Motor neuron (in vitro differentiated cells): ENCODE measurements around the gene PI16. TPM values are rescaled to one million over a fixed set of nuclear protein-coding genes. Genes with fewer than 3 reads are reported as not detected.

Source experiments
- ATAC-seq, 8 experiments: fragments of 200-7000 bp; cut with Tn5 transposase; replicated peaks in 6 of 8; 2 replicates each; pipeline ENCODE4 v1.8.0; 2021; ENCODE audit warnings: mild to moderate bottlenecking in 8 of 8, moderate library complexity in 8 of 8
- H3K27ac ChIP-seq, 2 donors: fragments of 250-450 bp; sonication (Bioruptor Pico); 2 replicates each; pipeline ENCODE4 v1.9.0; 2021; ENCODE audit warnings: antibody characterized with exemption in 2 of 2, mild to moderate bottlenecking in 2 of 2, moderate library complexity in 1 of 2
- H3K4me1 ChIP-seq, 2 donors: fragments of 250-450 bp; sonication (Bioruptor Pico); replicated peaks in 1 of 2; 2 replicates each; pipeline ENCODE4 v1.6.1; 2021; ENCODE audit warnings: antibody characterized with exemption in 2 of 2, mild to moderate bottlenecking in 2 of 2, moderate library complexity in 1 of 2
- H3K4me3 ChIP-seq, 5 donors: fragments of 250-450 bp; sonication (Bioruptor Pico); 2 replicates each; pipeline ENCODE4 v1.9.0; 2021; ENCODE audit warnings: antibody characterized with exemption in 5 of 5, mild to moderate bottlenecking in 5 of 5, moderate library complexity in 4 of 5
- WGBS, 10 experiments: fragments of 450-650 bp; shearing (Covaris generic); methylation state at CpG; one replicate each; pipeline ENCODE4 v1.0.0; 2022; 5-methylcytosine and 5-hydroxymethylcytosine counted together
- in situ Hi-C, 9 experiments: fragments of 400-800 bp; cut with MboI; loops; one replicate each; pipeline ENCODE4 v1.15.0; 2021; ENCODE audit warnings: low sequenced_read_pairs in 9 of 9, low pct_unique_long_range_greater_than_20kb in 2 of 9; ENCODE audit not compliant: unreplicated experiment in 9 of 9
- total RNA-seq, 8 experiments: library from RNA; unstranded; fragments of 300-600 nt; gene quantifications; 2 replicates each; pipeline versions ENCODE4 v1.2.3 to v1.2.4, GENCODE V29; 2022

The PI16 gene
- total RNA-seq, 8 experiments from 2014 or later, result 0.09 to 3.4 (median 0.30) TPM; not detected in 2

DNA sequence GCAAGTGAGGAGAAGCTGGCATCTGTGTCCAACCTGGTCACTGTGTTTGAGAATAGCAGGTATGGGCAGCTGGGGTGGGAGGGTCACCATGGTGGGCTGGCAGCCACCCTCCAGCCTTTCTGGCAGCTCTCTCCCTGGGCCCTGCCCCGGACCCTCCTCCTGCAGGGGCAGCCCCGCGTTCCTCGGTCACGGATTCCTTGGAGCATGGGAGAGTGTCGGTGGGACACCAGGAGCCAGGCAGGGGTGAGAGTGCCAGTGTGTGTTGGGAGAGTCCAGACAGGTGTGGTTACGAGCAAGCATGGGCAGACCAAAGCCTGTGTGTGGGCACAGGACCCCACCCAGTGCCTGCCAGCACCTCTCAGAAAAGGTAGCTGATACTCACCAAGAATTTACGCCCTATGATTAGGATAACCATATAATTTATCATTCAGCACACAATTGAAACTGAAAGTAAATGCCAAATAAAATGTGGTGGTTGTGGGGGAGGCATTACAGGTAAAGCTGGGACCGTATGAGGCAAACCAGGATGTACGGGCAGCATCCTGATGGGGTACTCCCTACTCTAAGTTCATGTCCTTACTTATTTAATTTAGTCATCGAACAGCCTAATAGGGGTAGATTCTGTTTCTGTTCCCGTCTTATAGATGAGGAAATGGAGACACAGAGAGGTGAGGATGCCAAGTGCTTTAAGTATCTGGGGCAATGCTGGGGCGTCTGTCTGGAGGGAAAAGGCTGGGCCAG is 51.5 kb downstream of the PI16 start:
- no peak for ATAC-seq
- Histone ChIP-seq H3K27ac (no peak overlapping the region), H3K4me1 (no peaks in the 10 kb centered on the region), H3K4me3 (no peak overlapping the region)
- in situ Hi-C loops, result loop anchor here in 4 of 9 experiments (25.0 kb wide), 2 partner anchors 119 to 244 kb away; partner anchors contain the start of gene C6orf89 (in 3 of the 4)
- WGBS, 10 experiments, result 60 to 100% (median 86%) methylated on average over 1 to 8 of the region's 13 CpGs; no CpG with 5 or more reads in 3 of the 10 experiments

DNA sequence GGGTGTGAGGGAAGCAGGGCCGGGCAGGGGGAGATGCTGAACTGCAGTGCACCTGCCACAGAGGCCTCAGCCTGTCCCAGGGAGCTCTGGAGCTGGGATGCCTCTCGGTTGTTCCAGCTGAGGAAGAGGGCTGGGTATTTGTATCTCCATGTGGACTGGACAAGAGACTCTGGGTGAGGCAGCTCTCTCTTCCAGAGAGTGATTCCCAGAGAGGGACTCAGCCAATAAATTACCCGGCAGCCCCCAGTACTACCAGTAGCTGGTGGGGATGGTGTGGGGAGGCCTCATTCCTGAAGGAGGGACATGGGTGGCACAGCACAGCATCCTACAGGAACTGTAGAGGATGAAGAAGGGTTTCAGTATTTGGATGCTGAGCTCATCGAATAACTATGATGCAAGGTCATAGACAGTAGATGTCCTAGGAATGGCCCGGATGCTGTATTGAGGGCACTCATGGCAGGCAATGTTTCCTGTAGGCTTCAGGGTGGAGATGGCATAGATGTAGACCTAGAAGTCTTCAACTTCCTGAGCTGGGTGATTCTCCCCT is 52.3 kb downstream of the PI16 start:
- in situ Hi-C loops, result loop anchor here in 4 of 9 experiments (25.0 kb wide), 2 partner anchors 120 to 245 kb away; partner anchors contain the start of gene C6orf89 (in 3 of the 4)
- WGBS, 10 experiments, result 67 to 100% (median 81%) methylated on average over 1 to 4 of the region's 5 CpGs; no CpG with 5 or more reads in 5 of the 10 experiments
- H3K4me3 ChIP-seq, result no peak overlapping the region
- H3K27ac ChIP-seq, result no peak overlapping the region
- H3K4me1 ChIP-seq, result no peaks in the 10 kb centered on the region
- peak in 1 of 8 experiments; percentile 40 for ATAC-seq

- no peak overlapping the region for H3K4me3 ChIP-seq
- WGBS, 10 experiments, result 40 to 100% (median 73%) methylated on average over 1 to 4 of the region's 12 CpGs; no CpG with 5 or more reads in 3 of the 10 experiments
- no peak overlapping the region for H3K27ac ChIP-seq
- H3K4me1 ChIP-seq, result no peaks in the 10 kb centered on the region
- in situ Hi-C loops, result loop anchor here in 4 of 9 experiments (25.0 kb wide), 2 partner anchors 120 to 245 kb away; partner anchors contain the start of gene C6orf89 (in 3 of the 4)
- ATAC-seq, result no peak
Observed at GRCh38 chr6:37007340-37008043, 53.0 kb downstream of the PI16 start.

GRCh38 chr6:37008484-37009465 is 54.2 kb downstream of the PI16 start:
- WGBS, 10 experiments, result 40 to 97% (median 80%) methylated on average over 1 to 5 of the region's 15 CpGs; no CpG with 5 or more reads in 4 of the 10 experiments
- in situ Hi-C loops, result loop anchor here in 4 of 9 experiments (25.0 kb wide), 2 partner anchors 121 to 246 kb away; partner anchors contain the start of gene C6orf89 (in 3 of the 4)
- ATAC-seq, result no peak
- Histone ChIP-seq H3K4me3 (no peak overlapping the region), H3K4me1 (no peaks in the 10 kb centered on the region), H3K27ac (no peak overlapping the region)

DNA sequence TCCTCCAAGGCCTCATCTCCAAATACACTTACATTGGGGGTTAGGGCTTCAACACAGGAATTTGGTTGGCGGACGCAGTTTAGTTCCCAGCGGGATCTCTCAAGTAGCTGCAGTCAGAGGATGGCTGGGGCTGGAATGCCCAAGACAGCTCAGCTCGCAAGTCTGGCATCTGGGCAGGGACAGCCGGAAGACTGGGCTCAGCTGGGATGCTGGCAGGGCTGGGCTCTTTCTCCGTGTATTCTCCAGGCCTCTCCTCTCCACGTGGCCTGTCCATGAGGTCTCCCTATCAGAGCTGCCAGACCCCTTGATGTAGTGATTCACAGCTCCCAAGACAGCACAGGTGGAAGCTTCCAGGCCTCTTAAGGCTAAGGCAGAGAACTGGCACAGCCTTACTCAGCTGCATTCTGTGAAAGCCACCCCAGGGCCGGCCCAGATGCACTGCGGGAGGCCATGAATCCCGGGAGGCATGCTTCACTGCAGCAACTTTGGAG is 55.9 kb downstream of the PI16 start:
- Histone ChIP-seq H3K27ac (no peak overlapping the region), H3K4me1 (no peaks in the 10 kb centered on the region), H3K4me3 (no peak overlapping the region)
- in situ Hi-C loops, result loop anchor here in 4 of 9 experiments (25.0 kb wide), 2 partner anchors 123 to 248 kb away; partner anchors contain the start of gene C6orf89 (in 3 of the 4)
- ATAC-seq, result no peak
- 33 to 100% (median 80%) methylated on average over 1 to 2 of the region's 10 CpGs; no CpG with 5 or more reads in 3 of the 10 experiments for WGBS, 10 experiments

DNA sequence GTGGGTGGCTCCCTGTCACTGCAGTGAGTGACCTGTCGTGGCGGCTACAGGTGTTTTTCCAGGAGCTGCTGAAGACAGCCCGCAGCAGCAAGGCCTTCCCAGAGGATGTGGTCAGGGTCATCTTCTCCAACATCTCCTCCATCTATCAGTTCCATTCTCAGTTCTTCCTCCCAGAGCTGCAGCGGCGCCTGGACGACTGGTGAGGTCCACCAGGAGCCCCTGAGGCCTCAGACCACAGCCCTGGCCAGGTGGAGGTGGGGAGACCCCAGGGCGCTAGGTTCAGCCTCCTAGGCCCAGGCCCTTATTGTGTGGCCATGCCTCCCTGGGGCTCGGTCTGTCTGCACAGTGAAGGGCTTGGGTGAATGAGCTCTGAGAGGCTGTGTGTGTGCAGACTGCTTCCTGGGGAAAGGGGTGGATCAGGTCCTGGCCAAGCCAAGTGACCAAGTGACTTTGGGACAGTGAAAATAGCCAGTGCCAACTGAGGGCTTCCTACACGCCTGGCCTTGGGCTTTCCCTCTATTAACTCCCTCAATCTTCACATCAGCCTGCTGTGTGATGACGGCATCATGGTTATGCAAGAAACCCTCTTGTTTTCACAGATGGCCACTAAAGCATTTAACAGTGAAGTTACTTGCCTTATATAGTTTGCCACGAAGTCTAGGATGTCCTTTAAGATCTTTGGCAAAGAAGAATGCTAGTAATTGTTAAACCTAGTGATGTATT is 57.3 kb downstream of the PI16 start:
- no peak overlapping the region for H3K27ac ChIP-seq
- ATAC-seq, result peak in 2 of 8 experiments; percentile 12 to 63
- no peak overlapping the region for H3K4me3 ChIP-seq
- in situ Hi-C loops, result loop anchor here in 4 of 9 experiments (25.0 kb wide), 2 partner anchors 125 to 250 kb away; partner anchors contain the start of gene C6orf89 (in 3 of the 4)
- H3K4me1 ChIP-seq, result no peaks in the 10 kb centered on the region
- WGBS, 10 experiments, result 0 to 93% (median 44%) methylated on average over 1 to 3 of the region's 11 CpGs; no CpG with 5 or more reads in 1 of the 10 experiments

GRCh38 chr6:37013516-37014491 is 59.3 kb downstream of the PI16 start:
- no peak for ATAC-seq
- 60 to 100% (median 83%) methylated on average over 1 to 9 of the region's 21 CpGs; no CpG with 5 or more reads in 5 of the 10 experiments for whole genome bisulfite sequencing, 10 experiments

More at GRCh38 chr6:37013516-37014491, 59.3 kb downstream of the PI16 start:
- in situ Hi-C loops, result loop anchor here in 4 of 9 experiments (25.0 kb wide), 2 partner anchors 127 to 252 kb away; partner anchors contain the start of gene C6orf89 (in 3 of the 4)
- peaks cover 10 to 12% of the 10 kb centered on the region in 2 donors for H3K4me1 ChIP-seq
- H3K27ac ChIP-seq, result no peak overlapping the region
- no peak overlapping the region for H3K4me3 ChIP-seq

Other genes with a start within 250 kb of the PI16 start
- gene CPNE5, start 115.3 kb upstream of the PI16 start, total RNA-seq, result 1 to 10 TPM in 6 of 8 experiments, under 1 TPM in 2; 0.45 to 3.1 (median 1.7) TPM
- 10 to 100 TPM; 36.4 to 77.1 (median 48.4) TPM for gene PPIL1, start 79.9 kb upstream of the PI16 start, total RNA-seq
- 10 to 100 TPM; 22.2 to 55.6 (median 34.5) TPM for gene C6orf89, start 68.8 kb upstream of the PI16 start, total RNA-seq
- 100 to 1,000 TPM in 6 of 8 experiments, 10 to 100 TPM in 2; 84.8 to 271 (median 119) TPM for gene MTCH1, start 31.5 kb downstream of the PI16 start, total RNA-seq
- 1 to 10 TPM in 2 of 8 experiments, under 1 TPM in 4, not detected in 2; 0.14 to 1.8 (median 0.53) TPM for gene FGD2, start 50.9 kb downstream of the PI16 start, total RNA-seq
- gene PIM1, start 215.4 kb downstream of the PI16 start, total RNA-seq, result 10 to 100 TPM in 5 of 8 experiments, 1 to 10 TPM in 3; 3.1 to 26.3 (median 17.9) TPM